ENCODE measurements around the gene PHF8.

GRCh38 chrX:53939127-53939526 is 105.1 kb downstream of the PHF8 start:
- TF ChIP-seq CTCF (IDR thresholded peaks at IDR 0.05) (no peak), POLR2A (IDR thresholded peaks at IDR 0.05) (no peak), EP300 (IDR thresholded peaks at IDR 0.05) (no peak)
